HG03354 (cell line): ENCODE results near the gene STMN3.
"Not testable (repeated sequence)": the region's sequence is repeated elsewhere in the genome, so short reads cannot be mapped to it uniquely, and the experiment has no call there.

Experiments used
- ATAC-seq: cut with Tn5 transposase; IDR thresholded peaks from one replicate; pipeline ENCODE4 v1.9.1; 2021; ENCODE audit warnings: mild to moderate bottlenecking; ENCODE audit not compliant: unreplicated experiment, poor library complexity, severe bottlenecking

The STMN3 gene

GRCh38 chr20:63659370-63659769 is 6.1 kb upstream of the STMN3 start:
- ATAC-seq: no peak

GRCh38 chr20:63658749-63659187 is 5.5 kb upstream of the STMN3 start:
- ATAC-seq: peak; percentile 29

GRCh38 chr20:63657937-63658748 is 4.9 kb upstream of the STMN3 start, which contains the start of gene RTEL1:
TSS of gene RTEL1 (plus strand) at chr20:63658312. CDS start at chr20:63659403, 1,091 bp downstream.
- ATAC-seq: peak; percentile 86

GRCh38 chr20:63657260-63657936 is 4.2 kb upstream of the STMN3 start:
- peak; percentile 4 for ATAC-seq

- no peak for ATAC-seq
Observed at GRCh38 chr20:63656451-63656850, 3.2 kb upstream of the STMN3 start.

GRCh38 chr20:63655249-63655648 is 2.0 kb upstream of the STMN3 start:
- ATAC-seq: no peak

GRCh38 chr20:63653974-63654668 is 897 bp upstream of the STMN3 start:
- ATAC-seq: no peak

- no peak for ATAC-seq
Observed at GRCh38 chr20:63652192-63652980, 838 bp downstream of the STMN3 start.

GRCh38 chr20:63651942-63652191 is 1.4 kb downstream of the STMN3 start:
- no peak for ATAC-seq

GRCh38 chr20:63650486-63650885 is 2.7 kb downstream of the STMN3 start:
- ATAC-seq: not testable (repeated sequence)

- no peak for ATAC-seq
Observed at GRCh38 chr20:63648895-63649589, 4.2 kb downstream of the STMN3 start.

- no peak for ATAC-seq
Observed at GRCh38 chr20:63648190-63648589, 5.0 kb downstream of the STMN3 start.

- ATAC-seq: no peak
Observed at GRCh38 chr20:63645218-63645617, 8.0 kb downstream of the STMN3 start.

GRCh38 chr20:63643946-63644345 is 9.3 kb downstream of the STMN3 start:
- no peak for ATAC-seq

GRCh38 chr20:63643499-63643898 is 9.7 kb downstream of the STMN3 start:
- no peak for ATAC-seq

- ATAC-seq: no peak
Observed at GRCh38 chr20:63642527-63643247, 10.5 kb downstream of the STMN3 start.

GRCh38 chr20:63641792-63642523 is 11.3 kb downstream of the STMN3 start:
- peak; percentile 75 for ATAC-seq

- ATAC-seq: peak; percentile 21
Observed at GRCh38 chr20:63641146-63641791, 12.0 kb downstream of the STMN3 start.
